WTC11 (cell line): ENCODE results near the gene SLAMF1. TPM values are rescaled to one million over a fixed set of nuclear protein-coding genes. Genes with fewer than 3 reads are reported as not detected.

Experiments
- ATAC-seq: fragments of 200-7000 bp; cut with Tn5 transposase; 2 replicates; pipeline ENCODE4 v1.10.0; 2021; ENCODE audit warnings: mild to moderate bottlenecking, moderate library complexity
- CTCF ChIA-PET: fragments of 300-600 bp; sonication (Branson Sonifier 250); formaldehyde crosslinking; loops from one replicate; lab custom pipeline; 2021; ENCODE audit warnings: antibody characterized with exemption; lab: Charles Lee
- POLR2A ChIA-PET: fragments of 350-600 bp; sonication (Branson Sonifier 250); formaldehyde crosslinking; loops from one replicate; lab custom pipeline; 2021; ENCODE audit warnings: antibody characterized with exemption; lab: Charles Lee
- DNase-seq: peaks from one replicate; pipeline ENCODE4 v3.0.0; 2021; ENCODE audit warnings: low spot score
- H3K27ac Mint-ChIP-seq: 2 replicates; pipeline ENCODE4 v1.8.0; 2021; ENCODE audit warnings: mixed read lengths
- H3K27me3 Mint-ChIP-seq: 2 replicates; pipeline ENCODE4 v1.8.0; 2021; ENCODE audit warnings: low read depth, mild to moderate bottlenecking, moderate library complexity, mixed read lengths
- H3K36me3 Mint-ChIP-seq: 2 replicates; pipeline ENCODE4 v1.8.0; 2021; ENCODE audit warnings: mixed read lengths
- H3K4me1 Mint-ChIP-seq: 2 replicates; pipeline ENCODE4 v1.8.0; 2022; ENCODE audit warnings: mixed read lengths
- H3K4me3 Mint-ChIP-seq: 2 replicates; pipeline ENCODE4 v1.8.0; 2021; ENCODE audit warnings: mild to moderate bottlenecking, moderate library complexity, mixed read lengths
- H3K9me3 Mint-ChIP-seq: 2 replicates; pipeline ENCODE4 v1.8.0; 2021; ENCODE audit warnings: mixed read lengths
- CREB1 ChIP-seq: sonication (generic); formaldehyde crosslinking; IDR thresholded peaks from 2 replicates; pipeline ENCODE4 v1.8.0; 2023; ENCODE audit warnings: mild to moderate bottlenecking, missing genetic modification reagents
- ESRRA ChIP-seq: sonication (generic); formaldehyde crosslinking; IDR thresholded peaks from 2 replicates; pipeline ENCODE4 v1.8.1; 2022; ENCODE audit warnings: mild to moderate bottlenecking, missing genetic modification reagents, borderline replicate concordance
- ETV6 ChIP-seq: sonication (generic); formaldehyde crosslinking; IDR thresholded peaks from 2 replicates; pipeline ENCODE4 v1.8.1; 2022; ENCODE audit warnings: mild to moderate bottlenecking, missing genetic modification reagents
- FOXJ3 ChIP-seq: sonication (generic); formaldehyde crosslinking; IDR thresholded peaks from 2 replicates; pipeline ENCODE4 v1.9.0; 2021; ENCODE audit warnings: missing genetic modification reagents, mild to moderate bottlenecking, borderline replicate concordance
- FOXK1 ChIP-seq: sonication (generic); formaldehyde crosslinking; IDR thresholded peaks from 2 replicates; pipeline ENCODE4 v1.8.0; 2022; ENCODE audit warnings: mild to moderate bottlenecking, moderate library complexity, missing genetic modification reagents
- FOXP1 ChIP-seq: sonication (generic); formaldehyde crosslinking; IDR thresholded peaks from 2 replicates; pipeline ENCODE4 v1.8.0; 2022; ENCODE audit warnings: missing genetic modification reagents, mild to moderate bottlenecking, moderate library complexity, borderline replicate concordance
- JAZF1 ChIP-seq: fragments of 250-450 bp; sonication (Bioruptor Pico); IDR thresholded peaks from 2 replicates; pipeline ENCODE4 v1.9.0; 2021; ENCODE audit warnings: moderate library complexity, mild to moderate bottlenecking, inconsistent platforms
- JUN ChIP-seq: sonication (generic); formaldehyde crosslinking; IDR thresholded peaks from 2 replicates; pipeline ENCODE4 v1.8.0; 2023; ENCODE audit warnings: mild to moderate bottlenecking, missing genetic modification reagents
- MXD4 ChIP-seq: fragments of 250-450 bp; sonication (Bioruptor Pico); IDR thresholded peaks from 2 replicates; pipeline ENCODE4 v1.8.0; 2021; ENCODE audit warnings: mild to moderate bottlenecking, moderate library complexity, borderline replicate concordance
- NFYB ChIP-seq: sonication (generic); formaldehyde crosslinking; conservative IDR thresholded peaks from 2 replicates; pipeline ENCODE4 v1.8.0; 2022; ENCODE audit warnings: low read depth, missing genetic modification reagents
- NR1H2 ChIP-seq: sonication (generic); formaldehyde crosslinking; IDR thresholded peaks from 2 replicates; pipeline ENCODE4 v1.9.0; 2021; ENCODE audit warnings: mild to moderate bottlenecking, moderate library complexity, missing genetic modification reagents
- NR2C2 ChIP-seq: sonication (generic); formaldehyde crosslinking; IDR thresholded peaks from 2 replicates; pipeline ENCODE4 v1.8.0; 2022; ENCODE audit warnings: mild to moderate bottlenecking, missing genetic modification reagents
- NR3C1 ChIP-seq: sonication (generic); formaldehyde crosslinking; conservative IDR thresholded peaks from 2 replicates; pipeline ENCODE4 v1.8.1; 2023; ENCODE audit warnings: low read depth, mild to moderate bottlenecking, missing genetic modification reagents
- OVOL2 ChIP-seq: fragments of 250-450 bp; sonication (Bioruptor Pico); IDR thresholded peaks from 2 replicates; pipeline ENCODE4 v1.9.0; 2021; ENCODE audit warnings: mild to moderate bottlenecking, borderline replicate concordance
- RELA ChIP-seq: sonication (generic); formaldehyde crosslinking; IDR thresholded peaks from 2 replicates; pipeline ENCODE4 v1.8.1; 2022; ENCODE audit warnings: missing genetic modification reagents, mild to moderate bottlenecking, borderline replicate concordance
- TP53 ChIP-seq: sonication (generic); formaldehyde crosslinking; IDR thresholded peaks from 2 replicates; pipeline ENCODE4 v1.8.1; 2023; ENCODE audit warnings: mild to moderate bottlenecking, missing genetic modification reagents
- ZNF219 ChIP-seq: sonication (generic); formaldehyde crosslinking; IDR thresholded peaks from 2 replicates; pipeline ENCODE4 v1.8.0; 2023; ENCODE audit warnings: missing genetic modification reagents, mild to moderate bottlenecking, borderline replicate concordance
- ZNF423 ChIP-seq: fragments of 250-450 bp; sonication (Bioruptor Pico); IDR thresholded peaks from 2 replicates; pipeline ENCODE4 v2.1.2; 2022; ENCODE audit warnings: mild to moderate bottlenecking, moderate library complexity
- total RNA-seq: library from RNA; stranded (reverse); gene quantifications from 3 replicates; pipeline ENCODE4 v1.2.3, GENCODE V29; 2021
- TF ChIP-seq, protein P1 (sequence below): sonication (generic); formaldehyde crosslinking; IDR thresholded peaks from 2 replicates; pipeline ENCODE4 v1.8.1; 2023; ENCODE audit warnings: mild to moderate bottlenecking, moderate library complexity, missing genetic modification reagents
- TF ChIP-seq, protein P2 (sequence below): fragments of 250-450 bp; sonication (Bioruptor Pico); IDR thresholded peaks from 2 replicates; pipeline ENCODE4 v1.9.0; 2021; ENCODE audit warnings: mild to moderate bottlenecking, borderline replicate concordance
- TF ChIP-seq, protein P3 (sequence below): sonication (generic); formaldehyde crosslinking; IDR thresholded peaks from 2 replicates; pipeline ENCODE4 v1.8.0; 2022; ENCODE audit warnings: mild to moderate bottlenecking, missing genetic modification reagents
- TF ChIP-seq, protein P4 (sequence below): sonication (generic); formaldehyde crosslinking; IDR thresholded peaks from 2 replicates; pipeline ENCODE4 v1.8.0; 2022; ENCODE audit warnings: mild to moderate bottlenecking, missing genetic modification reagents
- TF ChIP-seq, protein P5 (sequence below): sonication (generic); formaldehyde crosslinking; IDR thresholded peaks from 2 replicates; pipeline ENCODE4 v1.8.1; 2022; ENCODE audit warnings: low read depth, mild to moderate bottlenecking, moderate library complexity, missing genetic modification reagents, borderline replicate concordance
- TF ChIP-seq, protein P6 (sequence below): sonication (generic); formaldehyde crosslinking; IDR thresholded peaks from 2 replicates; pipeline ENCODE4 v1.8.1; 2022; ENCODE audit warnings: missing genetic modification reagents, borderline replicate concordance
- TF ChIP-seq, protein P7 (sequence below): sonication (generic); formaldehyde crosslinking; conservative IDR thresholded peaks from 2 replicates; pipeline ENCODE4 v1.8.1; 2022; ENCODE audit warnings: mild to moderate bottlenecking, missing genetic modification reagents

SLAMF1 gene
- total RNA-seq, 1 experiment from 2014 or later = 0.15 TPM

DNA sequence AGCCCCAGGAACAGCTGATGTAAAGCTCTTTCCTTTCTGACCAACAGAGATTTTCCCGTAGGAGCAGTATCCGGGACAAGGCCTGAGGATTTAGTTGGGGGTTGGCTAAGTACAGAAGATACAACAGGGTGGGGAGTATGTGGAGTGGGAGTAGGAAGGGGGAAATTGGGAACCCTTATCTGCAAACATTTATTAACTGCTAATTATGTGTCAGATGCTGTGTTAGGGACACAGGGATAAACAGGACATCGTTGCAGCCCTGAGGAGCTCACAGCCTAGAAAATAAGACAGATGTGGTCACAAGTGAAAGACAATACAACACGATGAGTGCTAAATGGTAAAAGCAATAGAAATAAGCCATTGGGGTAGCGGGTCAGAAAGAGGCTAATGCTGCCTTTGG is 79.5 kb downstream of the SLAMF1 start:
- peaks cover 10% of the 10 kb centered on the region for H3K36me3 Mint-ChIP-seq
- ChIA-PET CTCF (interaction anchor here (0.7 kb wide), 1 partner anchor 17 kb away, joined by 3 read pairs; no protein-coding TSS in a partner anchor), POLR2A (interaction anchor here (0.5 kb wide), 1 partner anchor 444 kb away, joined by 7 read pairs; no protein-coding TSS in a partner anchor)
- no peaks in the 10 kb centered on the region for H3K4me1 Mint-ChIP-seq
- no peak overlapping the region for H3K27ac Mint-ChIP-seq
- no peaks in the 10 kb centered on the region; the same call in 1 of the 2 replicates for H3K27me3 Mint-ChIP-seq
- ATAC-seq = no peak
- H3K4me3 Mint-ChIP-seq = no peak overlapping the region
- peaks cover 11% of the 10 kb centered on the region for H3K9me3 Mint-ChIP-seq
- DNase-seq = no peak
- TF ChIP-seq, protein P1, sequence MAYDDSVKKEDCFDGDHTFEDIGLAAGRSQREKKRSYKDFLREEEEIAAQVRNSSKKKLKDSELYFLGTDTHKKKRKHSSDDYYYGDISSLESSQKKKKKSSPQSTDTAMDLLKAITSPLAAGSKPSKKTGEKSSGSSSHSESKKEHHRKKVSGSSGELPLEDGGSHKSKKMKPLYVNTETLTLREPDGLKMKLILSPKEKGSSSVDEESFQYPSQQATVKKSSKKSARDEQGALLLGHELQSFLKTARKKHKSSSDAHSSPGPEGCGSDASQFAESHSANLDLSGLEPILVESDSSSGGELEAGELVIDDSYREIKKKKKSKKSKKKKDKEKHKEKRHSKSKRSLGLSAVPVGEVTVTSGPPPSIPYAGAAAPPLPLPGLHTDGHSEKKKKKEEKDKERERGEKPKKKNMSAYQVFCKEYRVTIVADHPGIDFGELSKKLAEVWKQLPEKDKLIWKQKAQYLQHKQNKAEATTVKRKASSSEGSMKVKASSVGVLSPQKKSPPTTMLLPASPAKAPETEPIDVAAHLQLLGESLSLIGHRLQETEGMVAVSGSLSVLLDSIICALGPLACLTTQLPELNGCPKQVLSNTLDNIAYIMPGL (CRISPR knock-in tag) = no peak
- TF ChIP-seq FOXJ3 (CRISPR knock-in tag) = no peak
- no peak for TF ChIP-seq RELA (CRISPR knock-in tag)
- no peak for TF ChIP-seq NR1H2 (CRISPR knock-in tag)
- TF ChIP-seq, protein P2, sequence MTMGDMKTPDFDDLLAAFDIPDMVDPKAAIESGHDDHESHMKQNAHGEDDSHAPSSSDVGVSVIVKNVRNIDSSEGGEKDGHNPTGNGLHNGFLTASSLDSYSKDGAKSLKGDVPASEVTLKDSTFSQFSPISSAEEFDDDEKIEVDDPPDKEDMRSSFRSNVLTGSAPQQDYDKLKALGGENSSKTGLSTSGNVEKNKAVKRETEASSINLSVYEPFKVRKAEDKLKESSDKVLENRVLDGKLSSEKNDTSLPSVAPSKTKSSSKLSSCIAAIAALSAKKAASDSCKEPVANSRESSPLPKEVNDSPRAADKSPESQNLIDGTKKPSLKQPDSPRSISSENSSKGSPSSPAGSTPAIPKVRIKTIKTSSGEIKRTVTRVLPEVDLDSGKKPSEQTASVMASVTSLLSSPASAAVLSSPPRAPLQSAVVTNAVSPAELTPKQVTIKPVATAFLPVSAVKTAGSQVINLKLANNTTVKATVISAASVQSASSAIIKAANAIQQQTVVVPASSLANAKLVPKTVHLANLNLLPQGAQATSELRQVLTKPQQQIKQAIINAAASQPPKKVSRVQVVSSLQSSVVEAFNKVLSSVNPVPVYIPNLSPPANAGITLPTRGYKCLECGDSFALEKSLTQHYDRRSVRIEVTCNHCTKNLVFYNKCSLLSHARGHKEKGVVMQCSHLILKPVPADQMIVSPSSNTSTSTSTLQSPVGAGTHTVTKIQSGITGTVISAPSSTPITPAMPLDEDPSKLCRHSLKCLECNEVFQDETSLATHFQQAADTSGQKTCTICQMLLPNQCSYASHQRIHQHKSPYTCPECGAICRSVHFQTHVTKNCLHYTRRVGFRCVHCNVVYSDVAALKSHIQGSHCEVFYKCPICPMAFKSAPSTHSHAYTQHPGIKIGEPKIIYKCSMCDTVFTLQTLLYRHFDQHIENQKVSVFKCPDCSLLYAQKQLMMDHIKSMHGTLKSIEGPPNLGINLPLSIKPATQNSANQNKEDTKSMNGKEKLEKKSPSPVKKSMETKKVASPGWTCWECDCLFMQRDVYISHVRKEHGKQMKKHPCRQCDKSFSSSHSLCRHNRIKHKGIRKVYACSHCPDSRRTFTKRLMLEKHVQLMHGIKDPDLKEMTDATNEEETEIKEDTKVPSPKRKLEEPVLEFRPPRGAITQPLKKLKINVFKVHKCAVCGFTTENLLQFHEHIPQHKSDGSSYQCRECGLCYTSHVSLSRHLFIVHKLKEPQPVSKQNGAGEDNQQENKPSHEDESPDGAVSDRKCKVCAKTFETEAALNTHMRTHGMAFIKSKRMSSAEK (CRISPR knock-in tag) = no peak
- no peak for TF ChIP-seq ZNF423
- no peak for TF ChIP-seq ESRRA (CRISPR knock-in tag)
- no peak for TF ChIP-seq ZNF219 (CRISPR knock-in tag)
- TF ChIP-seq NR3C1 (CRISPR knock-in tag) = no peak
- no peak for TF ChIP-seq FOXK1
- TF ChIP-seq, protein P3, sequence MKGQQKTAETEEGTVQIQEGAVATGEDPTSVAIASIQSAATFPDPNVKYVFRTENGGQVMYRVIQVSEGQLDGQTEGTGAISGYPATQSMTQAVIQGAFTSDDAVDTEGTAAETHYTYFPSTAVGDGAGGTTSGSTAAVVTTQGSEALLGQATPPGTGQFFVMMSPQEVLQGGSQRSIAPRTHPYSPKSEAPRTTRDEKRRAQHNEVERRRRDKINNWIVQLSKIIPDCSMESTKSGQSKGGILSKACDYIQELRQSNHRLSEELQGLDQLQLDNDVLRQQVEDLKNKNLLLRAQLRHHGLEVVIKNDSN (CRISPR knock-in tag) = no peak
- TF ChIP-seq, protein P4, sequence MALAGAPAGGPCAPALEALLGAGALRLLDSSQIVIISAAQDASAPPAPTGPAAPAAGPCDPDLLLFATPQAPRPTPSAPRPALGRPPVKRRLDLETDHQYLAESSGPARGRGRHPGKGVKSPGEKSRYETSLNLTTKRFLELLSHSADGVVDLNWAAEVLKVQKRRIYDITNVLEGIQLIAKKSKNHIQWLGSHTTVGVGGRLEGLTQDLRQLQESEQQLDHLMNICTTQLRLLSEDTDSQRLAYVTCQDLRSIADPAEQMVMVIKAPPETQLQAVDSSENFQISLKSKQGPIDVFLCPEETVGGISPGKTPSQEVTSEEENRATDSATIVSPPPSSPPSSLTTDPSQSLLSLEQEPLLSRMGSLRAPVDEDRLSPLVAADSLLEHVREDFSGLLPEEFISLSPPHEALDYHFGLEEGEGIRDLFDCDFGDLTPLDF (CRISPR knock-in tag) = no peak
- TF ChIP-seq MXD4 (CRISPR knock-in tag) = no peak

DNA sequence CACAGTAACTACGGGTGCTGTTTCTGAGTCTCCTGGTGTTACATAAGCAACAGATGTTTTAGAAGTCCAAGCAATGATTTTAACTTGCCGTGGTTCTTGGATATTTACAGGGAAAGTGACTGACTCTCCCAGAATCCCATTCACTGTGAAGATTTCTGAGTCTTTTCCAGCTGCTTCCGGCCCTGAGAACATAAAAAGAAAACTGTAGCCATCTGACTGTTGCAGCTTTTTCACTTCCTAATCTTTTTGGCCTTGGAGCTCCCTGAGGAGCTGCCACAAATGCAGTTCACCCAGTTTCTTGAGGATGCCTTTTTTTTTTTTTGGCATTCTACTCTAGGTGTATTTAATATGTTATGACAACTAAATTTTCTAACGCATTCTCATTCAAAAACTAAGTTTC is 81.3 kb downstream of the SLAMF1 start:
- H3K4me1 Mint-ChIP-seq = no peaks in the 10 kb centered on the region
- peaks cover 12% of the 10 kb centered on the region for H3K36me3 Mint-ChIP-seq
- no peak overlapping the region for H3K4me3 Mint-ChIP-seq
- ATAC-seq = no peak
- H3K27ac Mint-ChIP-seq = no peak overlapping the region
- no peak for DNase-seq
- CTCF ChIA-PET = interaction anchor here (0.6 to 1.7 kb wide), 4 partner anchors 15 to 137 kb away, joined by 3 to 6 read pairs (median 4); no protein-coding TSS in a partner anchor
- peaks cover 3% of the 10 kb centered on the region; the same call in 1 of the 2 replicates for H3K27me3 Mint-ChIP-seq
- H3K9me3 Mint-ChIP-seq = peaks cover 20% of the 10 kb centered on the region
- POLR2A ChIA-PET = no interaction called here
- no peak for TF ChIP-seq RELA (CRISPR knock-in tag)
- TF ChIP-seq NR2C2 (CRISPR knock-in tag) = no peak
- TF ChIP-seq CREB1 = no peak
- TF ChIP-seq OVOL2 (CRISPR knock-in tag) = no peak
- TF ChIP-seq NR1H2 (CRISPR knock-in tag) = no peak
- no peak for TF ChIP-seq FOXP1 (CRISPR knock-in tag)
- TF ChIP-seq, protein P5, sequence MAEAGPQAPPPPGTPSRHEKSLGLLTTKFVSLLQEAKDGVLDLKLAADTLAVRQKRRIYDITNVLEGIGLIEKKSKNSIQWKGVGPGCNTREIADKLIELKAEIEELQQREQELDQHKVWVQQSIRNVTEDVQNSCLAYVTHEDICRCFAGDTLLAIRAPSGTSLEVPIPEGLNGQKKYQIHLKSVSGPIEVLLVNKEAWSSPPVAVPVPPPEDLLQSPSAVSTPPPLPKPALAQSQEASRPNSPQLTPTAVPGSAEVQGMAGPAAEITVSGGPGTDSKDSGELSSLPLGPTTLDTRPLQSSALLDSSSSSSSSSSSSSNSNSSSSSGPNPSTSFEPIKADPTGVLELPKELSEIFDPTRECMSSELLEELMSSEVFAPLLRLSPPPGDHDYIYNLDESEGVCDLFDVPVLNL (CRISPR knock-in tag) = no peak
- TF ChIP-seq, protein P6, sequence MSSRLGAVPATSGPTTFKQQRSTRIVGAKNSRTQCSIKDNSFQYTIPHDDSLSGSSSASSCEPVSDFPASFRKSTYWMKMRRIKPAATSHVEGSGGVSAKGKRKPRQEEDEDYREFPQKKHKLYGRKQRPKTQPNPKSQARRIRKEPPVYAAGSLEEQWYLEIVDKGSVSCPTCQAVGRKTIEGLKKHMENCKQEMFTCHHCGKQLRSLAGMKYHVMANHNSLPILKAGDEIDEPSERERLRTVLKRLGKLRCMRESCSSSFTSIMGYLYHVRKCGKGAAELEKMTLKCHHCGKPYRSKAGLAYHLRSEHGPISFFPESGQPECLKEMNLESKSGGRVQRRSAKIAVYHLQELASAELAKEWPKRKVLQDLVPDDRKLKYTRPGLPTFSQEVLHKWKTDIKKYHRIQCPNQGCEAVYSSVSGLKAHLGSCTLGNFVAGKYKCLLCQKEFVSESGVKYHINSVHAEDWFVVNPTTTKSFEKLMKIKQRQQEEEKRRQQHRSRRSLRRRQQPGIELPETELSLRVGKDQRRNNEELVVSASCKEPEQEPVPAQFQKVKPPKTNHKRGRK (CRISPR knock-in tag) = no peak
- TF ChIP-seq, protein P7, sequence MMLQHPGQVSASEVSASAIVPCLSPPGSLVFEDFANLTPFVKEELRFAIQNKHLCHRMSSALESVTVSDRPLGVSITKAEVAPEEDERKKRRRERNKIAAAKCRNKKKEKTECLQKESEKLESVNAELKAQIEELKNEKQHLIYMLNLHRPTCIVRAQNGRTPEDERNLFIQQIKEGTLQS (CRISPR knock-in tag) = no peak
- TF ChIP-seq JUN (CRISPR knock-in tag) = no peak
- no peak for TF ChIP-seq JAZF1
- TF ChIP-seq ETV6 (CRISPR knock-in tag) = no peak
- no peak for TF ChIP-seq NFYB (CRISPR knock-in tag)
- no peak for TF ChIP-seq TP53 (CRISPR knock-in tag)
